ENCODE data around the gene BOC. TPM values are rescaled to one million over a fixed set of nuclear protein-coding genes. Genes with fewer than 3 reads are reported as not detected.

Gene BOC
- total and polyA plus RNA-seq, 2 of the 8 experiments (the other 6 are each of a cell fraction or from before 2014, with no cell fraction given): 6.9 to 9.3 TPM

GRCh38 chr3:113286524-113286923 lies 75.2 kb downstream of the BOC start:
- H3K27ac ChIP-seq (ENCODE audit: low read depth, low read length): no peak overlapping the region
- no peak overlapping the region for H3K9ac ChIP-seq (replicated peaks in 1 of 4; ENCODE audit: extremely low read depth in 1 of 4, low read depth in 3 of 4, low read length in 3 of 4)
- H4K5ac ChIP-seq (ENCODE audit: insufficient read length, low read depth, low read length): no peak overlapping the region

More at GRCh38 chr3:113286524-113286923, 75.2 kb downstream of the BOC start:
- Histone ChIP-seq H3K27me3 (replicated peaks in 1 of 4; ENCODE audit: control insufficient read depth in 3 of 4, extremely low read depth in 1 of 4, insufficient read depth in 3 of 4, low read length in 3 of 4) (no peaks in the 10 kb centered on the region), H3K9me3 (ENCODE audit: insufficient read depth in 2 of 2, low read depth in 1 of 2, low read length in 1 of 2) (no peaks in the 10 kb centered on the region), H2AFZ (ENCODE audit: low read length) (no peak overlapping the region), H3K23ac (ENCODE audit: insufficient read length) (no peak overlapping the region), H2BK15ac (ENCODE audit: low read length) (no peak overlapping the region), H4K20me1 (replicated peaks in 1 of 2; ENCODE audit: control insufficient read depth in 1 of 2, insufficient read depth in 2 of 2, low read length in 2 of 2) (no peaks in the 10 kb centered on the region), H2AK5ac (ENCODE audit: low read depth, low read length) (no peak overlapping the region), H3K79me1 (ENCODE audit: low read depth, low read length) (no peaks in the 10 kb centered on the region), H3K4me1 (replicated peaks in 1 of 4; ENCODE audit: control insufficient read depth in 3 of 4, insufficient read depth in 4 of 4, low read length in 3 of 4) (0 out of 7 replicates have a peak, but pooled peaks cover 0 to 2% (median 0%) of the 10 kb centered on the region in 4 experiments), H2BK20ac (ENCODE audit: low read length) (no peak overlapping the region; the same call in 1 of the 2 replicates), H3K18ac (ENCODE audit: extremely low read depth, low read length) (no peak overlapping the region), H3K36me3 (ENCODE audit: control insufficient read depth in 2 of 4, insufficient read depth in 4 of 4, low read length in 3 of 4) (no peaks in the 10 kb centered on the region; a peak in 1 of 8 replicates), H2BK12ac (ENCODE audit: low read depth, low read length) (no peak overlapping the region), H3K4me3 (ENCODE audit: extremely low read depth in 1 of 4, insufficient read depth in 2 of 4, low read depth in 3 of 4, low read length in 4 of 4) (no peak overlapping the region), H4K91ac (replicated peaks; ENCODE audit: insufficient read length, low read length) (no peak overlapping the region), H3K56ac (replicated peaks; ENCODE audit: insufficient read length, low read depth, low read length) (no peak overlapping the region), H3K4me2 (ENCODE audit: insufficient read depth in 1 of 2, low read depth in 2 of 2, low read length in 2 of 2) (no peak overlapping the region), H3K14ac (ENCODE audit: insufficient read length) (no peak overlapping the region), H2BK120ac (replicated peaks; ENCODE audit: low read depth, low read length) (no peak overlapping the region), H4K8ac (ENCODE audit: extremely low read depth, insufficient read depth, low read length) (no peak overlapping the region), H3K4ac (replicated peaks; ENCODE audit: insufficient read length, low read depth, low read length) (no peak overlapping the region), H3K79me2 (ENCODE audit: control insufficient read depth in 1 of 2, insufficient read depth in 2 of 2, low read length in 2 of 2) (no peaks in the 10 kb centered on the region), H2BK5ac (ENCODE audit: low read depth, low read length) (no peak overlapping the region), H3K23me2 (ENCODE audit: low read depth, low read length) (no peaks in the 10 kb centered on the region)
- FAIRE-seq (no peak), DNase-seq (ENCODE audit: low read depth in 1 of 2, low spot score in 2 of 2) (no peak)
- no peak for TF ChIP-seq SP2 (IDR thresholded peaks at IDR 0.05; ENCODE audit: low read length)
- TF ChIP-seq KDM1A (IDR thresholded peaks at IDR 0.05; ENCODE audit: borderline replicate concordance, low read length): no peak
- TF ChIP-seq YY1 (IDR thresholded peaks at IDR 0.05; ENCODE audit: low read depth, low read length): no peak
- TF ChIP-seq SUZ12 (IDR thresholded peaks at IDR 0.05; ENCODE audit: low read length): no peak
- TF ChIP-seq CBX5 (IDR thresholded peaks at IDR 0.05; ENCODE audit: low read depth, low read length): no peak
- no peak for TF ChIP-seq CTBP2 (IDR thresholded peaks at IDR 0.05; ENCODE audit: borderline replicate concordance, insufficient read depth, insufficient read length, low read length)
- no peak for TF ChIP-seq SRF (IDR thresholded peaks at IDR 0.05; ENCODE audit: low read depth, low read length)
- no peak for TF ChIP-seq CHD2 (IDR thresholded peaks at IDR 0.05; ENCODE audit: low read length)
- no peak for TF ChIP-seq TEAD4 (IDR thresholded peaks at IDR 0.05; ENCODE audit: low read depth, low read length)
- TF ChIP-seq GABPA (IDR thresholded peaks at IDR 0.05; ENCODE audit: borderline replicate concordance, insufficient read depth, low read length): no peak
- TF ChIP-seq GTF2F1 (IDR thresholded peaks at IDR 0.05; ENCODE audit: borderline replicate concordance, low read depth, low read length): no peak
- 88% methylated on average over 6 of the region's 6 CpGs; no CpG with 5 or more reads in 1 of the 2 experiments for WGBS, 2 experiments (ENCODE audit: extremely low coverage in 1 of 2, insufficient coverage in 1 of 2, insufficient read length in 1 of 2, insufficient replicate concordance in 2 of 2, low coverage in 1 of 2, low lambda C conversion rate in 2 of 2, missing lambda C conversion rate in 1 of 2)
- CTCF ChIA-PET (ENCODE audit: partially characterized antibody): interaction anchor here (0.6 to 7.8 kb wide), 14 partner anchors 8 to 251 kb away, joined by 3 to 108 read pairs (median 20); no protein-coding TSS in a partner anchor
- POLR2A ChIA-PET (ENCODE audit: partially characterized antibody): no interaction called here
